Right cardiac atrium (tissue), 5 donors: Measurements from ENCODE around the gene CCL1. TPM values are rescaled to one million over a fixed set of nuclear protein-coding genes. Genes with fewer than 3 reads are reported as not detected.

Source experiments
- ATAC-seq, 2 donors: fragments of 200-7000 bp; cut with Tn5 transposase; one replicate each; pipeline versions ENCODE4 v1.8.0 to v1.9.1; 2020; ENCODE audit warnings: moderate library complexity in 2 of 2, mild to moderate bottlenecking in 1 of 2
- DNase-seq, 3 donors: peaks; one replicate each; pipeline ENCODE4 v3.0.0-alpha.2; 2020
- H3K27ac ChIP-seq: one replicate; pipeline ENCODE4 v1.5.1; 2013; ENCODE audit warnings: mild to moderate bottlenecking, low read length, control low read depth, moderate library complexity
- H3K27me3 ChIP-seq: one replicate; pipeline ENCODE4 v1.6.1; 2013; ENCODE audit not compliant: control insufficient read depth, insufficient read depth
- H3K4me1 ChIP-seq: one replicate; pipeline ENCODE4 v1.6.1; 2013; ENCODE audit warnings: low read length; ENCODE audit not compliant: control insufficient read depth, insufficient read depth
- H3K4me3 ChIP-seq: one replicate; pipeline ENCODE4 v1.5.1; 2013; ENCODE audit warnings: low read length, control low read depth
- H3K9me3 ChIP-seq: one replicate; pipeline ENCODE4 v1.6.1; 2013; ENCODE audit warnings: low read length; ENCODE audit not compliant: control insufficient read depth
- whole genome bisulfite sequencing: extraction: QIAGEN DNeasy Blood & Tissue Kit; methylation state at CpG from one replicate; pipeline ENCODE4 v1.1.7; 2013; 5-methylcytosine and 5-hydroxymethylcytosine counted together
- intact Hi-C, 4 donors: fragments of 100-400 bp; cut with DNase I; formaldehyde crosslinking; loops; one replicate each; pipeline versions ENCODE4 v1.11.0 to v1.14.0; 2022 to 2023
- polyA plus RNA-seq: library from polyadenylated mRNA; stranded (reverse); fragments of 200-250 nt; gene quantifications from one replicate; pipeline ENCODE4 v1.2.3, GENCODE V29; 2013
- total RNA-seq, 4 donors: library from RNA; stranded (reverse); fragmentation: NEBNext Ultra II Directional; extraction: Animal tissue kit (Norgen Biotek cat#: 25700); gene quantifications; one replicate each; pipeline ENCODE4 v1.2.1, GENCODE V29; 2021
- donor health status: healthy with polysubstance abuse.
- donor health status: DM: no; HTN: yes; CAD: no.
- donor health status: DM: no; HTN: no; CAD: no.
- donor health status: DM: no; HTN: yes; CAD: no; lungs with severe emphysema.
- donor health status: DM: yes; HTN: yes; CAD: no.

Gene CCL1
- total and polyA plus RNA-seq, 5 donors: not detected

DNA sequence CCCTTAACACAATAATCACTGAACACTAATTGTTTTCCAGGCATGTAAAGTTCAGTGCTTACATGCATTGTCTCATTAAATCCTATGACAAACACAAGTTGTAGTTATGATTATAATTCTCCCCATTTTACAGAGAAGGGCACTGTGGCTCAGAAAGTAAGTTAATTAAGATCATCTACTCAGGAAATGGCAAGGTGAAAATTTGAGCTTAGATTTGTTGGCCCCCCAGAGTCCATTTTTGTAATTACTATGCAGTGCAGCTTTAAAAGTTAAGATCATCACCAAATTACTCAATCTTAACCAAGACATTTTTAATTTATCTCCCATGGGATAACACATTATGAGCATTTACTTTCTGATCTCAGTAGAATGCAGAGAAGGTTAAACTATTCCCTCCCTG, 34.2 kb upstream of the CCL1 start:
- intact Hi-C loops: no loop called here
- ATAC-seq: no peak
- Histone ChIP-seq H3K27me3 (no peaks in the 10 kb centered on the region), H3K4me3 (no peak overlapping the region), H3K27ac (no peak overlapping the region), H3K9me3 (no peaks in the 10 kb centered on the region), H3K4me1 (no peaks in the 10 kb centered on the region)
- DNase-seq: no peak

DNA sequence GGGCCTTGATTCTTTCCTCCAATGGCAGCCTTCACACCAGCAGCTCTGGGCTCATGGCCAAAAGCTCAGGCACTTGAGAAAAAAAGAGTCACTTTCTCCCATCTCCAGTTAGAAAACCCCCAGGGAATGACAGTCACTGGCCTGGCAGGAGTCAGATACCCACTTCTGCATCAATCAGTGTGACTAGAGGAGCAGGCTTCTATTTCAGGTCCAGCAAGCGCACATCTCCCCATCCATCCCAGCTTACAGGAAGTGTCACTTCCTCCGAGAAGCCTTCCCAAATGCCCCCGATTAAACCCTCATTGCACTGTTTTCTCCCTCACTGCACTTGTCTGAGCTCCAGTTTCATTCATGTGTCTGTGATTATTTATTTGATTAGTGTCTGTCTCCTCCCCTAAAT, 30.4 kb upstream of the CCL1 start:
- H3K9me3 ChIP-seq: no peaks in the 10 kb centered on the region
- WGBS: 70% methylated on average over 3 of the region's 3 CpGs
- DNase-seq: no peak
- intact Hi-C loops: no loop called here
- H3K27ac ChIP-seq: no peak overlapping the region
- ATAC-seq: no peak
- H3K27me3 ChIP-seq: no peaks in the 10 kb centered on the region
- H3K4me1 ChIP-seq: no peaks in the 10 kb centered on the region
- no peak overlapping the region for H3K4me3 ChIP-seq

DNA sequence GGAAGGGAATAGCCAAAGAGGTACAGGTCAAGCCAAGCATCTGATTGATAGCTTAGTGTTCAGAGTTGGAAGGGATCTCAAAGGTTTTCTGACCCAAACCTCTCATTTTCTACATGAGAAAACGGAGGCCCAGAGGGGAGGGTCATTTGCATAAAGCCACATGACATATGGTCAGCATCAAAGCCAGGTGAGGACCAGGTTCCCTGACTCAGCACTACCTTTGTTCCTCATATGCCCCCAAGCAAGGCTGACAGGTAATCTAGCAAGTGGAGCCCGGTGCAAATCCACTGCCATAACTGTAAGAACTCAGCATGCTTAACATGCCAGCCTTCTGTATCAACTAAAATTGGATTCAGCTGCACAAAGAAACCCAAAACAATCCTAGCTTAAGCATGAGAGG, 28.2 kb upstream of the CCL1 start:
- no peaks in the 10 kb centered on the region for H3K27me3 ChIP-seq
- H3K4me3 ChIP-seq: no peak overlapping the region
- no peaks in the 10 kb centered on the region for H3K9me3 ChIP-seq
- intact Hi-C loops: no loop called here
- H3K27ac ChIP-seq: no peak overlapping the region
- no peak for ATAC-seq
- H3K4me1 ChIP-seq: no peaks in the 10 kb centered on the region
- no peak for DNase-seq
- WGBS: 71% methylated on average over 2 of the region's 2 CpGs

GRCh38 chr17:34390649-34391048, 27.6 kb upstream of the CCL1 start:
- ATAC-seq: no peak
- intact Hi-C loops: no loop called here
- 86% methylated on average over 4 of the region's 4 CpGs for WGBS
- H3K27ac ChIP-seq: no peak overlapping the region
- H3K27me3 ChIP-seq: no peaks in the 10 kb centered on the region
- H3K9me3 ChIP-seq: no peaks in the 10 kb centered on the region
- H3K4me1 ChIP-seq: no peaks in the 10 kb centered on the region
- H3K4me3 ChIP-seq: no peak overlapping the region
- no peak for DNase-seq

GRCh38 chr17:34389126-34389750, 26.2 kb upstream of the CCL1 start:
- H3K4me1 ChIP-seq: no peaks in the 10 kb centered on the region
- H3K27ac ChIP-seq: no peak overlapping the region
- no peak for DNase-seq
- no peak overlapping the region for H3K4me3 ChIP-seq
- H3K9me3 ChIP-seq: no peaks in the 10 kb centered on the region
- ATAC-seq: no peak
- intact Hi-C loops: no loop called here
- H3K27me3 ChIP-seq: no peaks in the 10 kb centered on the region
- WGBS: 69% methylated on average over 6 of the region's 6 CpGs

DNA sequence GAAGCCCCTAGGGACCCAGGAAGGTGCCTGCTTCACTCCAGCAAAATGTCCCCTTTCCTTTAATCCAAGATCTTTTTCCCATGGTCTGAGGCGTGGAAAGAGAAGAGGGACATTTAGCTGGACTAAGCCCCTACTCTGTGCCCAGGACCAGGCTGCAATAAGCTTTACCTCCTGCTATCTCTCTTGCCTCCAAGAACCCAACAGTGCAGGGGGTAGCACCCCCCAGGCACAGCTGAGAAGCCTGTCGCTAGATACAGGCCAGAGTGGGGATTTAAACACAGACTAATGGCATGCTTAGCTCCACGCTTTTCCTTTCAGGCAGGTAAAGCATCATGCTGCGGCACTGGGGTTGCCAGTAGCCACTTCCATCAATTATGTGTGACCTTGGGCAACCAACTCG, 24.5 kb upstream of the CCL1 start:
- DNase-seq (no peak), ATAC-seq (no peak)
- Histone ChIP-seq H3K9me3 (no peaks in the 10 kb centered on the region), H3K27ac (no peak overlapping the region), H3K4me1 (no peaks in the 10 kb centered on the region), H3K27me3 (no peaks in the 10 kb centered on the region), H3K4me3 (no peak overlapping the region)
- 61% methylated on average over 5 of the region's 5 CpGs for WGBS
- intact Hi-C loops: no loop called here

DNA sequence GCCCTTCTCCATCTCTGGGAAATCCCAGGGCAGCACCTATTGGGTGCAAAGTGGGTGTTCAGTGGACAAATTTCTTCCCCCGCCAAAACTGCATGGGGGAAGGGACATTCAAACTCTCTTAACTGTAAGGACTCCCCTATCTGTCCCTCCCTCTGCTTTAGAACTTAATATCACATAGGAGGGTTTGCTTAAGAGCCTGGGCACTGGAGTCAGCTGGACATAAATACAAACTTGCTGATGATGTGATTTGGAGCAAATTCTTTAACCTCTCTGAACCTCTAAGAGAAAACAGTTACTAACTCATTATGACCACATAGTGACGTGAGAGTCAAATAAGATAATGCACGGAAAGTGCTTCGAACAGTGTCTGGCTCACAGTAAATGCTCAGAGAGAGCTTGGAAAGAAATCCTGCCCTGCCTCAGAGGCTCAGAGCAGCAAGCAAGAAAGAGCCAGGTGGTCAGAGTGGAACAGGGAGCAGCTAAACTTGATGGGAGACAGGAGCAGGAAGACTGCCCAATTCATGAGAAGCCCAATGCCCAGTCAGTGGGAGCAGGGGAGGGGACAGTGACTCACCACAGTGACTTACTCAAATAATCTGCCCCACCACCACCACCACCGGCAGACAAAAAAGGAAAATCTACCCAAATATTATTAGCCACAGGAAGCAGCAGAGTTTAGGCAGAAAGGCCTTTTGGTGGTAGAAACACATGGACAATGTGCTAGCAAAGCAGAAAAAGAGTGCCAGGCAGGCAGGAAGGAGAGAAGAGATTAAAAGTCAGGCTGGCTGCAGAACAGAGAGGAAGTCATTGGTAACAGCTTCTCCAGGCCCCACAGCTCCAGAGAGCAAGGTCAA, 23.9 kb upstream of the CCL1 start:
- no peak overlapping the region for H3K27ac ChIP-seq
- no peaks in the 10 kb centered on the region for H3K4me1 ChIP-seq
- no peaks in the 10 kb centered on the region for H3K27me3 ChIP-seq
- ATAC-seq (peak; percentile 19 to 49), DNase-seq (no peak)
- intact Hi-C loops: no loop called here
- no peaks in the 10 kb centered on the region for H3K9me3 ChIP-seq
- whole genome bisulfite sequencing: 52% methylated on average over 5 of the region's 5 CpGs
- no peak overlapping the region for H3K4me3 ChIP-seq

DNA sequence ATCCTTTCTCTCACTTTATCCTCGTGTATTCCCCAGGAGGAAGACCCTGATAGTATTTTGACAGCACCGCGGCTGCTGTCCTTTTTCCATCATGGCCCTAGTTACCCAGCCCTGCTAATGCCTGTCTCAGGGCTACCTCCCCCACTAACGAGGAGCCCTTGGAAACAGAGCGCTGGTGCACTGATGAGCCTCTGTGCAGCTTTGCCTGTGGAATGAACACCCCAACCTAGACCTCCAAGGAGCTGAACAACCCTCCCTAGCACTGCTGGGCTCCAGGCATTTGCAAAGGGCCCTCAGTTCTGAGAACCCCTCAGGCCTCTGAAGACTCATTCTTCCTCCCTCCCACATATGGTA, 23.3 kb upstream of the CCL1 start:
- 84% methylated on average over 5 of the region's 5 CpGs for WGBS

GRCh38 chr17:34384822-34385605, 22.0 kb upstream of the CCL1 start:
- H3K4me1 ChIP-seq: no peaks in the 10 kb centered on the region
- ATAC-seq (no peak), DNase-seq (no peak)
- H3K9me3 ChIP-seq: no peaks in the 10 kb centered on the region
- no peak overlapping the region for H3K4me3 ChIP-seq
- H3K27ac ChIP-seq: no peak overlapping the region
- intact Hi-C loops: no loop called here
- 75% methylated on average over 9 of the region's 9 CpGs for WGBS
- no peaks in the 10 kb centered on the region for H3K27me3 ChIP-seq

More for the DNA sequence above, 23.3 kb upstream of the CCL1 start:
- H3K27ac ChIP-seq: no peak overlapping the region
- DNase-seq: no peak
- no peaks in the 10 kb centered on the region for H3K4me1 ChIP-seq
- intact Hi-C loops: no loop called here
- no peak for ATAC-seq
- no peak overlapping the region for H3K4me3 ChIP-seq
- H3K9me3 ChIP-seq: no peaks in the 10 kb centered on the region
- no peaks in the 10 kb centered on the region for H3K27me3 ChIP-seq

- Histone ChIP-seq H3K4me3 (no peak overlapping the region), H3K27ac (no peak overlapping the region), H3K27me3 (no peaks in the 10 kb centered on the region), H3K9me3 (no peaks in the 10 kb centered on the region), H3K4me1 (no peaks in the 10 kb centered on the region)
- WGBS: 72% methylated on average over 1 of the region's 1 CpG
- DNase-seq (no peak), ATAC-seq (no peak)
- intact Hi-C loops: no loop called here
These were observed 21.2 kb upstream of the CCL1 start for GRCh38 chr17:34384271-34384670.

DNA sequence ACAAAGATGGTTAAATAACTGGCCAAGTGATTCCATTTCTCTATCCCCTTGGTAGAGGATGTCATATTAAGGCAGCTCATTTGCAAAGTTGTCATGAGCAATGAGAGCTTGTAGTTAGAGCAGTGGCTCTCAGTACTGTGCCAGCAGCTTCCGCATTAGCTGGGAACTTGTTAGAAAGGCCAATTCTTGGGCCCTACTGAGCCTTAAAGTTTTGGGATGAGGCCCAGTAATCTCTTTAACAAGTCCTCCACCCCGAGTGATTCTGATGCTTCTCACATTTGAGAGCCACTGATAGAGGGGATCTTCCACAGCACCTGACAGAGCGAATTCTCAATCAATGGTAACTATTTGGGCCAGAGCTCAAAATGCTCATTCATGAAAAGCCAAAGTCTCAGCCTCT, 20.2 kb upstream of the CCL1 start:
- H3K4me3 ChIP-seq: no peak overlapping the region
- ATAC-seq: no peak
- DNase-seq: no peak
- H3K4me1 ChIP-seq: no peaks in the 10 kb centered on the region
- no peaks in the 10 kb centered on the region for H3K9me3 ChIP-seq
- no peak overlapping the region for H3K27ac ChIP-seq
- no peaks in the 10 kb centered on the region for H3K27me3 ChIP-seq
- 77% methylated on average over 3 of the region's 3 CpGs for WGBS
- intact Hi-C loops: no loop called here
